GM21360 (cell line): ENCODE results near the gene PTGER2.

Experiments
- ATAC-seq: cut with Tn5 transposase; IDR thresholded peaks from one replicate; pipeline ENCODE4 v1.9.1; 2021; ENCODE audit warnings: mild to moderate bottlenecking, moderate library complexity; ENCODE audit not compliant: unreplicated experiment

Gene PTGER2

GRCh38 chr14:52365071-52365470 lies 51.0 kb downstream of the PTGER2 start:
- no peak for ATAC-seq

DNA sequence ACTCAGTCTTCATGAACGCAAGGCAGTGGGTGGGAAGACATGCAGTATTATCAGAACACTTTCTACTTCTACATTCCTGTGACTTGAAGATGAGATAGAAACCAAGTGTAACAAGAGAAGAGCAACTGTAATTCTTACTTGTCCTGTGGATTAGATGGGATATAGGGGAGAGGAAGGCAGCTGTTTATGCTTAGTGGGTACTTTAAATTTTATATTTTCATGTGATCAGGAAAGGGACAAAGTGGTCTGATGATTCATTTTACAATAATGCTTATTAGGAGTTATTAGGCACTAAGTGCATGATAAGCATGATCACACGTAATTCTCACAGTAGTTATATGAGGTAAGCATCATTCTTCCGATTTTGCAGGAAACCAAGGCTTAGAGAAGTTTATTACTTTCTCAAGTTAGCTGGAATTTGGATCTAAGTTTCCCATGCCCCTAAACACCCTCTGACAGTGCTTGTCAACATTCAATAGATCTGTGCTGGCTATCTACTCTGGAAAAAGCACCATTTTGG lies 52.7 kb downstream of the PTGER2 start:
- no peak for ATAC-seq

DNA sequence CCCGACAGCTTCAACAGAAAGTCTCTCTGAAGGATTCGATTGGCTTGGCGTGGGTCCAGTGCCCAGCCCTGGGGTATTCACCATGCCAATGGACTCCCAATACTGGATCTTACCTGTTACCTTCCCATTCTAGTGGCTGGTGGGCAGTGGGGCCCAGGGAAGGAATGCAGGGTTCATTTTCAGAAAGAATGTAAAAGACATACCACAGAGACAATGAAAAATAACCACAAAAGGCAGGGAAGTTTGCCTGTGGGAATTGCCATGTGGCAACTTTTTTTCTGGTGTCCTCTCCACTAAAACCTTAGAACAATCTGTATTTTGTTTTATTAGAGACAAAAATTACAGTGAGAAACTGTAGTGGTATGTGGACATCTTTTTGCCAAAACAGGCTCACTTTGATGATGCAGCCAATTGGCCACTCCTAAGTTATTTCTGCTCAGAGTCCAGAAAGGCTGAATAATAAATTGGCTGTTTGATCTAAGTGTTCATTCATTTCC lies 55.2 kb downstream of the PTGER2 start:
- no peak for ATAC-seq

DNA sequence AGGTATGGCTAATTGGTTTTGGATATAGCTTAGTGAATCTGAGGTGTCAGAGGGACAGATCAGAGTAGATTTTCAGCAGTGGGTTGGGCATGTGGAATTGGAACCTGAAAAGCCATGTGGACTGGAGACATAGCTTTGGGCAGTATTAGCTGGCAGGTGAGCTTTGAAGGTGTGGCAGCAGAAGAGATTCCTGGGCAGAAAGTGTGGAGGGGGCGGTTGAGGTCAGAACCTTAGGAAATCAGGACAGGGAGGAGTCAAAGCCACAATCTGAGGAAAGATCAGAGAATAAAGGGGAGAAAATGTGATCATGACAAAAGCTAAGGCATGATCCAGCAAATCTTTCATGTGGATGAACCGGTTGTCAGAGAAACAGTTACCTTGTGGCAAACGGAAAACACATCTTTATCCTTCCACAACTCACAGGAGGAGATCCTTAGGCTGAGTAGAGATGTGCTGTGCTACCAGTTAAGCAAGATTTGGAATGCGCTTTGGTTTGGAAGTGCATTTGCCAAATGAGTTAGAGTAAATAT lies 56.4 kb downstream of the PTGER2 start:
- no peak for ATAC-seq

DNA sequence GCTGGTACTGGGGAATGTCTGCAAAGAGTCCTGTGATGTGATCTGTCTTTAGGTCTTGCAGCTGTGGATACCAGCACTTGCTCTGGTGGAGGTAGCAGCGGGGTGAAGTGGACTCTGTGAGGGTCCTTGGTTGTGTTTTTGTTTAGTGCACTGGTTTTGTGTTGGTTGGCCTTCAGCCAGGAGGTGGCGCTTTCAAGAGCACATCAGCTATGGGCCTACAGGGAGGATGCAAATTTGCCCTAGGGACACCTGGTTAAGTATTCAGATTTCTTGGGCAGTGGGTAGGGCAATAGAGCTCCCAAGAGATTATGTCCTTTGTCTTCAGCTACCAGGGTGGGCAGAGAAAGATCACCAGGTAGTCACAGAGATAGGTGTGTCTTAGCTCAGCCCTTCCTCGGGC lies 63.8 kb downstream of the PTGER2 start:
- no peak for ATAC-seq
